HepG2 (cell line): ENCODE results near the gene MARCHF4. TPM values are rescaled to one million over a fixed set of nuclear protein-coding genes. Genes with fewer than 3 reads are reported as not detected.
A peak's percentile ranks its signal among the peaks of the same experiment; 100 is the strongest.

Experiments used
- ATF1 ChIP-seq: IDR thresholded peaks from 2 replicates; pipeline ENCODE4 v1.6.1; 2016; ENCODE audit warnings: mild to moderate bottlenecking, control low read depth
- CC2D1A ChIP-seq: sonication (generic); formaldehyde crosslinking; IDR thresholded peaks from 2 replicates; pipeline ENCODE4 v1.8.1; 2023; ENCODE audit warnings: mild to moderate bottlenecking, missing genetic modification reagents
- CENPT ChIP-seq: sonication (generic); formaldehyde crosslinking; IDR thresholded peaks from 2 replicates; pipeline ENCODE4 v1.8.0; 2022; ENCODE audit warnings: low read depth, mild to moderate bottlenecking, moderate library complexity, missing genetic modification reagents
- KDM2A ChIP-seq: sonication (generic); formaldehyde crosslinking; IDR thresholded peaks from 2 replicates; pipeline ENCODE4 v1.4.0; 2020; ENCODE audit warnings: low read depth, missing genetic modification reagents, borderline replicate concordance
- MAFK ChIP-seq, 2 experiments: IDR thresholded peaks in 1 of 2; conservative IDR thresholded peaks in 1 of 2; 2 replicates each; pipeline ENCODE4 v1.6.1; 2011; ENCODE audit warnings: improper control_type of control experiment in 2 of 2, low read length in 2 of 2
- SATB2 ChIP-seq: sonication (generic); formaldehyde crosslinking; IDR thresholded peaks from 2 replicates; pipeline ENCODE4 v1.5.0; 2020; ENCODE audit warnings: missing genetic modification reagents
- ZNF292 ChIP-seq: sonication (generic); formaldehyde crosslinking; IDR thresholded peaks from 2 replicates; pipeline ENCODE4 v1.8.1; 2022; ENCODE audit warnings: mild to moderate bottlenecking, low read depth, missing genetic modification reagents, borderline replicate concordance
- ZNF670 ChIP-seq: sonication (generic); formaldehyde crosslinking; IDR thresholded peaks from 2 replicates; pipeline ENCODE4 v1.8.0; 2022; ENCODE audit warnings: mild to moderate bottlenecking, missing genetic modification reagents, borderline replicate concordance
- ZNF883 ChIP-seq: sonication (generic); formaldehyde crosslinking; IDR thresholded peaks from 2 replicates; pipeline ENCODE4 v1.5.1; 2020; ENCODE audit warnings: mild to moderate bottlenecking, missing genetic modification reagents; ENCODE audit errors: not compliant biosample characterization
- ZSCAN21 ChIP-seq: sonication (generic); formaldehyde crosslinking; IDR thresholded peaks from 2 replicates; pipeline ENCODE4 v1.8.0; 2022; ENCODE audit warnings: mild to moderate bottlenecking, missing genetic modification reagents, moderate library complexity, borderline replicate concordance
- polyA plus RNA-seq, 8 experiments: library from polyadenylated mRNA; depleted of rRNA in 3 of 8; stranded (reverse) in 7 of 8; unstranded in 1 of 8; fragments of >200 nt; fragmentation: Illumina TruSeq in 4 of 8; extraction: Trizol in 4 of 8; gene quantifications; 2 replicates each; pipeline versions ENCODE4 v1.2.1 to v1.2.3, GENCODE V29; 2011 to 2016; ENCODE audit warnings: low read depth in 4 of 8, missing spikeins in 1 of 8, mixed read lengths in 1 of 8; ENCODE audit not compliant: insufficient read depth in 1 of 8
- total RNA-seq, 5 experiments: library from RNA; depleted of rRNA; stranded (reverse); fragments of >200 nt; fragmentation: Illumina TruSeq; extraction: Trizol; gene quantifications; 2 replicates each; pipeline ENCODE4 v1.2.3, GENCODE V29; 2016; ENCODE audit warnings: low read depth in 1 of 5
- TF ChIP-seq, protein P1 (sequence below): sonication (generic); formaldehyde crosslinking; IDR thresholded peaks from 2 replicates; pipeline ENCODE4 v1.9.0; 2022; ENCODE audit warnings: missing genetic modification reagents, mild to moderate bottlenecking, borderline replicate concordance
- TF ChIP-seq, protein P2 (sequence below): IDR thresholded peaks from 2 replicates; pipeline ENCODE4 v1.6.1; 2016; ENCODE audit warnings: mild to moderate bottlenecking, missing biosample characterization, missing genetic modification reagents
- TF ChIP-seq, protein P3 (sequence below): sonication (generic); formaldehyde crosslinking; IDR thresholded peaks from 2 replicates; pipeline ENCODE4 v1.4.0; 2020; ENCODE audit warnings: mild to moderate bottlenecking, missing genetic modification reagents
- TF ChIP-seq, protein P4 (sequence below): sonication (generic); formaldehyde crosslinking; IDR thresholded peaks from 2 replicates; pipeline ENCODE4 v1.4.0; 2020; ENCODE audit warnings: missing genetic modification reagents, low read depth, mild to moderate bottlenecking, borderline replicate concordance
- TF ChIP-seq, protein P5 (sequence below): sonication (generic); formaldehyde crosslinking; IDR thresholded peaks from 2 replicates; pipeline ENCODE4 v1.5.1; 2020; ENCODE audit warnings: mild to moderate bottlenecking, missing genetic modification reagents, borderline replicate concordance
- TF ChIP-seq, protein P6 (sequence below): sonication (generic); formaldehyde crosslinking; IDR thresholded peaks from 2 replicates; pipeline ENCODE4 v1.4.0; 2020; ENCODE audit warnings: mild to moderate bottlenecking, missing genetic modification reagents

MARCHF4 gene
- total and polyA plus RNA-seq, 2 of the 13 experiments (the other 11 are each of a cell fraction or from before 2014, with no cell fraction given): not detected

DNA sequence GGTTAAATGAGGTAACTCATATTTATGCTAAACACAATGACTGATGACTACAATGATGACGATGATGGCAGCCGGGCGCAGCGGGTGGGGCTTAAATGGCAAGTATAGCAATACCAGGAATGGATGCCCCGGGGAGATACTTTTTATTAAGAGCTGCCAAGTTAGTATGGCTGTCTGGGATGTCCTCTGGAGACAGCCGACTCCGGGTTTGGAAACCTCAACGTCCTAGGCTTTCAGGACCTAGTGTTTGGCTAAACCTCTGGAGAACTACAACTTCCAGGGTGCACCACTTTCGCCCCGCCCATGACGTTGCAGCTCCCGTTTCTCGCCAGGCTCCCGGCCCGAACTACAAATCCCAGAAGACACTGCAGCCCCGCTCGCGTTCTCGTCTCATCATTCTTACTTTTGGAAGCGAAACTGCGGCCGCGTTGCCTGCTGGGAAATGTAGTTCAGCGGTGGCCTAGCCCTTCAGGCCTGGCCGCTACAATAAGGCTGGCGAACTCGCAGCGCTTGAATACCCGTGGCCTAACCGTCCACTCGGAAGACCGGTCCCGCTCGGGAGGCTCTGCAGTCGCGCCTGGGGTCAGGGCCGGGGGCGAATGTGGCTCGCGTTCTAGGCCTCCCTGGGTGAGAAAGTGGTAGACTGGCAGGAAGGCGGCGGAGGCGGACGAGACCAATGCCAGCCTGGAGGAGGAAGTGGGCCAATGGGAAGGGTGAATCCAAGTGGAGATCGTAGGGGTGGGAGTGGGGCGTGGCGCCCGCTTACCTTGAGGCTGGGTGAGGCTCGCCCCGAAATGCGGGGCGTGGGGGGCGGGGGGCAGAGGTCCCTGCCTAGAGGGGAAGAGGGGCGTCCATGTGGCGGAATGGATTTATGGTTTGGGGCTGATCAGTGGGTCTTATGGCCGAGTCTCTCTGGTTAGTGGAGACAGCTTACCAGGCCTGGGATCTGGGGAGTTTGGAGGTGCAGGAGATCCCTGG lies 40.0 kb upstream of the MARCHF4 start, which contains the start of gene SMARCAL1 (continued):
- TF ChIP-seq, protein P1, sequence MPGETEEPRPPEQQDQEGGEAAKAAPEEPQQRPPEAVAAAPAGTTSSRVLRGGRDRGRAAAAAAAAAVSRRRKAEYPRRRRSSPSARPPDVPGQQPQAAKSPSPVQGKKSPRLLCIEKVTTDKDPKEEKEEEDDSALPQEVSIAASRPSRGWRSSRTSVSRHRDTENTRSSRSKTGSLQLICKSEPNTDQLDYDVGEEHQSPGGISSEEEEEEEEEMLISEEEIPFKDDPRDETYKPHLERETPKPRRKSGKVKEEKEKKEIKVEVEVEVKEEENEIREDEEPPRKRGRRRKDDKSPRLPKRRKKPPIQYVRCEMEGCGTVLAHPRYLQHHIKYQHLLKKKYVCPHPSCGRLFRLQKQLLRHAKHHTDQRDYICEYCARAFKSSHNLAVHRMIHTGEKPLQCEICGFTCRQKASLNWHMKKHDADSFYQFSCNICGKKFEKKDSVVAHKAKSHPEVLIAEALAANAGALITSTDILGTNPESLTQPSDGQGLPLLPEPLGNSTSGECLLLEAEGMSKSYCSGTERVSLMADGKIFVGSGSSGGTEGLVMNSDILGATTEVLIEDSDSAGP (CRISPR knock-in tag): peak; percentile 96; the same call in 1 of the 2 replicates
- TF ChIP-seq ZNF292 (CRISPR knock-in tag) (peak; percentile 60; the same call in 1 of the 2 replicates), CC2D1A (no peak), KDM2A (CRISPR knock-in tag) (peak; percentile 94), CENPT (CRISPR knock-in tag) (no peak), SATB2 (CRISPR knock-in tag) (0 out of 2 replicates have a peak, but pooled peaks have one; percentile 52), ZNF670 (CRISPR knock-in tag) (peak; percentile 93), ZNF883 (CRISPR knock-in tag) (peak; percentile 97), MAFK (conservative IDR thresholded peaks at IDR 0.05 in 1 of 2, IDR thresholded peaks at IDR 0.05 in 1 of 2; ENCODE audit: low read length in 2 of 2) (no peak), ZSCAN21 (CRISPR knock-in tag) (0 out of 2 replicates have a peak, but pooled peaks have one; percentile 34), ATF1 (CRISPR knock-in tag) (peak; percentile 90)
- TF ChIP-seq, protein P2, sequence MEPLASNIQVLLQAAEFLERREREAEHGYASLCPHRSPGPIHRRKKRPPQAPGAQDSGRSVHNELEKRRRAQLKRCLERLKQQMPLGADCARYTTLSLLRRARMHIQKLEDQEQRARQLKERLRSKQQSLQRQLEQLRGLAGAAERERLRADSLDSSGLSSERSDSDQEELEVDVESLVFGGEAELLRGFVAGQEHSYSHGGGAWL: peak; percentile 95
- TF ChIP-seq, protein P3, sequence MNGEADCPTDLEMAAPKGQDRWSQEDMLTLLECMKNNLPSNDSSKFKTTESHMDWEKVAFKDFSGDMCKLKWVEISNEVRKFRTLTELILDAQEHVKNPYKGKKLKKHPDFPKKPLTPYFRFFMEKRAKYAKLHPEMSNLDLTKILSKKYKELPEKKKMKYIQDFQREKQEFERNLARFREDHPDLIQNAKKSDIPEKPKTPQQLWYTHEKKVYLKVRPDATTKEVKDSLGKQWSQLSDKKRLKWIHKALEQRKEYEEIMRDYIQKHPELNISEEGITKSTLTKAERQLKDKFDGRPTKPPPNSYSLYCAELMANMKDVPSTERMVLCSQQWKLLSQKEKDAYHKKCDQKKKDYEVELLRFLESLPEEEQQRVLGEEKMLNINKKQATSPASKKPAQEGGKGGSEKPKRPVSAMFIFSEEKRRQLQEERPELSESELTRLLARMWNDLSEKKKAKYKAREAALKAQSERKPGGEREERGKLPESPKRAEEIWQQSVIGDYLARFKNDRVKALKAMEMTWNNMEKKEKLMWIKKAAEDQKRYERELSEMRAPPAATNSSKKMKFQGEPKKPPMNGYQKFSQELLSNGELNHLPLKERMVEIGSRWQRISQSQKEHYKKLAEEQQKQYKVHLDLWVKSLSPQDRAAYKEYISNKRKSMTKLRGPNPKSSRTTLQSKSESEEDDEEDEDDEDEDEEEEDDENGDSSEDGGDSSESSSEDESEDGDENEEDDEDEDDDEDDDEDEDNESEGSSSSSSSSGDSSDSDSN (CRISPR knock-in tag): peak; percentile 76
- TF ChIP-seq, protein P4, sequence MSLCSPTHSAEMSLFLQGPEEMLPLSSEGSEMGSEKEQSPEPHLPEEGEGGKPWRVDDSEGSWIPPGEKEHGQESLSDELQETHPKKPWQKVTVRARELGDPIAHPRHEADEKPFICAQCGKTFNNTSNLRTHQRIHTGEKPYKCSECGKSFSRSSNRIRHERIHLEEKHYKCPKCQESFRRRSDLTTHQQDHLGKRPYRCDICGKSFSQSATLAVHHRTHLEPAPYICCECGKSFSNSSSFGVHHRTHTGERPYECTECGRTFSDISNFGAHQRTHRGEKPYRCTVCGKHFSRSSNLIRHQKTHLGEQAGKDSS (CRISPR knock-in tag): no peak
- TF ChIP-seq, protein P5, sequence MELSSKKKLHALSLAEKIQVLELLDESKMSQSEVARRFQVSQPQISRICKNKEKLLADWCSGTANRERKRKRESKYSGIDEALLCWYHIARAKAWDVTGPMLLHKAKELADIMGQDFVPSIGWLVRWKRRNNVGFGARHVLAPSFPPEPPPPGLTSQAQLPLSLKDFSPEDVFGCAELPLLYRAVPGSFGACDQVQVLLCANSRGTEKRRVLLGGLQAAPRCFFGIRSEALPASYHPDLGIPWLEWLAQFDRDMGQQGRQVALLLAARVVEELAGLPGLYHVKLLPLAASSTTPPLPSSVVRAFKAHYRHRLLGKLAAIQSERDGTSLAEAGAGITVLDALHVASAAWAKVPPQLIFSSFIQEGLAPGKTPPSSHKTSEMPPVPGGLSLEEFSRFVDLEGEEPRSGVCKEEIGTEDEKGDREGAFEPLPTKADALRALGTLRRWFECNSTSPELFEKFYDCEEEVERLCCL (CRISPR knock-in tag): no peak
- TF ChIP-seq, protein P6, sequence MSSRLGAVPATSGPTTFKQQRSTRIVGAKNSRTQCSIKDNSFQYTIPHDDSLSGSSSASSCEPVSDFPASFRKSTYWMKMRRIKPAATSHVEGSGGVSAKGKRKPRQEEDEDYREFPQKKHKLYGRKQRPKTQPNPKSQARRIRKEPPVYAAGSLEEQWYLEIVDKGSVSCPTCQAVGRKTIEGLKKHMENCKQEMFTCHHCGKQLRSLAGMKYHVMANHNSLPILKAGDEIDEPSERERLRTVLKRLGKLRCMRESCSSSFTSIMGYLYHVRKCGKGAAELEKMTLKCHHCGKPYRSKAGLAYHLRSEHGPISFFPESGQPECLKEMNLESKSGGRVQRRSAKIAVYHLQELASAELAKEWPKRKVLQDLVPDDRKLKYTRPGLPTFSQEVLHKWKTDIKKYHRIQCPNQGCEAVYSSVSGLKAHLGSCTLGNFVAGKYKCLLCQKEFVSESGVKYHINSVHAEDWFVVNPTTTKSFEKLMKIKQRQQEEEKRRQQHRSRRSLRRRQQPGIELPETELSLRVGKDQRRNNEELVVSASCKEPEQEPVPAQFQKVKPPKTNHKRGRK: no peak
